ENCODE data around the gene ZNF518A. TPM values are rescaled to one million over a fixed set of nuclear protein-coding genes. Genes with fewer than 3 reads are reported as not detected.

ZNF518A gene
- polyA plus RNA-seq, 2 of the 4 experiments (the other 2 are of a cell fraction): 7.3 to 28.9 TPM

DNA sequence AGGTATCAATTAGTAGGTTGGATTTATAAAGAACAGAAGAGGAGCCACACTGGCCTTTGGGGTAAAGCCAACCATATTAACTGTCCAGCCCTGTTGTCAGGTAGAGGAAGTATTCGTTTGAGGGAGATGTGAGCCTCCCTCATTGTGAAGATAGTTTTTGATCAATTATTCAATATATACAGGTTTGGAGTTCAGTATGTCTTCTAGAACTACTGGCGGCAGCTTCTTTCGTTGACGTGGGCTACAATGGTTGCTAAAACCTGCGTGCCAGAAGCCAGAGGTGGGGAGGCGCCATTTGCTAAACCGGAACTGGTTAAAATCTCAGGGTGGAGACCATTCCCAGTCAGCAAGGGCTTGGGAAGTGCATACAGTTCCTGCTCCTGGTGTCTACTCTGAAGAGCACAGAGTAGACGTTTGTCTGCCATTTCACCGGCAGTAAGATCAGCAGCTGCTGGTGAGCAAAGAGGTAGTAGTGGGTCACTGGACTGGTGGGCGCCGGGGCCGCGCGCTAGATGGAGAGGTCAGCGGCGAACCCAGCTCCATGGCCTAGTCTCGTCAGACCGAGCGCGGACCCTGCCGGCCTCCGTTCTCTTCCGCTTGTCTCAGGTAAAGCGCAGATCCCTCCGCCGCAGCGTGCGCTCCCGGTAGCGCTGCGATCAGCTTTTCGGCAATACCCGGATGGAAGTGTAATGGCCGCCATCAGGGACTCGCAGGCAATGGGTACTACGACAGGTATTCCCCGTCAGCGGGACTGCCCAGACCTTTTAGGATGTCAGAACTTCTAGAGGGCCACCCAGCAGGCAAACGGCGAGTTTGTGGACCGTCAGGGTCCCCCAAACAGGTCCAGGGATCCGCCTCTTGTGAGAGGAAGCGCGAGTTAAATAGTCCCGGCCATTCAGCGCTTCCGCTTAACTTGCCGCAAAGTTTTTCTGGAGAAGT, at the start of gene ZNF518A (continued):
- TF ChIP-seq, protein P1, sequence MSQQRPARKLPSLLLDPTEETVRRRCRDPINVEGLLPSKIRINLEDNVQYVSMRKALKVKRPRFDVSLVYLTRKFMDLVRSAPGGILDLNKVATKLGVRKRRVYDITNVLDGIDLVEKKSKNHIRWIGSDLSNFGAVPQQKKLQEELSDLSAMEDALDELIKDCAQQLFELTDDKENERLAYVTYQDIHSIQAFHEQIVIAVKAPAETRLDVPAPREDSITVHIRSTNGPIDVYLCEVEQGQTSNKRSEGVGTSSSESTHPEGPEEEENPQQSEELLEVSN (IDR thresholded peaks at IDR 0.05; ENCODE audit: borderline replicate concordance, low read depth): peak; percentile 69
- TF ChIP-seq EHMT2 (IDR thresholded peaks at IDR 0.05; ENCODE audit: low read depth): peak; percentile 96
- peak; percentile 46 to 88; a peak in 4 of 5 replicates for TF ChIP-seq JUN (IDR thresholded peaks at IDR 0.05)
- TF ChIP-seq SREBF2 (IDR thresholded peaks at IDR 0.05): no peak
- no peak for TF ChIP-seq HMGXB4 (CRISPR knock-in tag; IDR thresholded peaks at IDR 0.05; ENCODE audit: borderline replicate concordance)

GRCh38 chr10:96082153-96082552, 47.9 kb upstream of the ZNF518A start:
- no peak for ATAC-seq
- CTCF ChIA-PET: interaction anchor here (0.6 to 1.3 kb wide), 2 partner anchors 11 to 74 kb away, joined by 3 to 4 read pairs; no protein-coding TSS in a partner anchor
- TF ChIP-seq HMGXB4 (CRISPR knock-in tag; IDR thresholded peaks at IDR 0.05; ENCODE audit: borderline replicate concordance): no peak
- no peak for TF ChIP-seq MYC (IDR thresholded peaks at IDR 0.05; ENCODE audit: borderline replicate concordance, low read length)
- no peak for TF ChIP-seq TP53 (CRISPR knock-in tag; IDR thresholded peaks at IDR 0.05)
- no peak for DNase-seq (ENCODE audit: low read depth in 1 of 2, low spot score in 1 of 2)
- Histone ChIP-seq H3K27ac (no peak overlapping the region), H3K4me3 (no peak overlapping the region), H3K4me1 (no peaks in the 10 kb centered on the region), H3K9me3 (no peaks in the 10 kb centered on the region), H3K4me2 (no peak overlapping the region)
- 70% methylated on average over 2 of the region's 2 CpGs for WGBS (ENCODE audit: missing lambda C conversion rate)
- POLR2A ChIA-PET: interaction anchor here (2.3 kb wide), 1 partner anchor 48 kb away, joined by 12 read pairs; the partner anchor contains the start of gene ZNF518A
- no peak for FAIRE-seq

DNA sequence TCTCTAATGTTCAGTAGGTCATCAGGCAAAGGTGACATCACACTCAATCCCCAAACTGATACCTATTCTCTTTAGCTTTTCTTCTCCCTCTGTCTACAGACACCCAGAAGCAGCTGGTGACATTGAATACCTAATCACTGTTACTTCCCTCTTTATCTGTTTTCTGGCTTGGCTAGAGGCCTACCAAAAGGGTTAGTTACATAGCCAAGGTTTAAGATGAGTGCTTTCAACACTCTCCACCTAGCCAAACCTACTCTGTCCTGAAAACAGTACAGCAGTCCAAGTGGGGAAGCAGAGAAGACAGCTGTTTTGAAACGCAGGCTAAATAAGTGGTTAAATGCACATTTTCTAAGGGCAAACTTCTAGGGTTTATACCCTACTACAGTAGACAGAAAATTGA, 47.3 kb upstream of the ZNF518A start:
- 50% methylated on average over 1 of the region's 1 CpG for WGBS (ENCODE audit: missing lambda C conversion rate)
- Histone ChIP-seq H3K4me2 (no peak overlapping the region), H3K4me1 (no peaks in the 10 kb centered on the region), H3K27ac (no peak overlapping the region), H3K4me3 (no peak overlapping the region), H3K9me3 (no peaks in the 10 kb centered on the region)
- FAIRE-seq (no peak), DNase-seq (ENCODE audit: low read depth in 1 of 2, low spot score in 1 of 2) (no peak), ATAC-seq (no peak)
- POLR2A ChIA-PET: interaction anchor here (2.3 kb wide), 1 partner anchor 47 kb away, joined by 12 read pairs; the partner anchor contains the start of gene ZNF518A
- TF ChIP-seq CTCF (IDR thresholded peaks at IDR 0.05) (no peak), FOSL2 (IDR thresholded peaks at IDR 0.05) (no peak), FOSL2 (CRISPR knock-in tag; IDR thresholded peaks at IDR 0.05) (no peak), JUNB (IDR thresholded peaks at IDR 0.05) (no peak), ELK1 (IDR thresholded peaks at IDR 0.05; ENCODE audit: low read depth, low read length) (no peak), BCL3 (IDR thresholded peaks at IDR 0.05) (no peak), KDM5A (IDR thresholded peaks at IDR 0.05) (no peak), NFE2L2 (conservative IDR thresholded peaks at IDR 0.05; ENCODE audit: low read length) (no peak), EHMT2 (IDR thresholded peaks at IDR 0.05; ENCODE audit: low read depth) (no peak), POLR2AphosphoS2 (conservative IDR thresholded peaks at IDR 0.05; ENCODE audit: low read length) (no peak), TFCP2L1 (CRISPR knock-in tag; IDR thresholded peaks at IDR 0.05) (no peak), ZSCAN20 (CRISPR knock-in tag; IDR thresholded peaks at IDR 0.05) (no peak), SMC3 (IDR thresholded peaks at IDR 0.05) (no peak), CBX2 (IDR thresholded peaks at IDR 0.05; ENCODE audit: borderline replicate concordance, low read depth) (no peak), TP53 (CRISPR knock-in tag; IDR thresholded peaks at IDR 0.05) (no peak), HES2 (IDR thresholded peaks at IDR 0.05) (no peak)
- TF ChIP-seq, protein P2, sequence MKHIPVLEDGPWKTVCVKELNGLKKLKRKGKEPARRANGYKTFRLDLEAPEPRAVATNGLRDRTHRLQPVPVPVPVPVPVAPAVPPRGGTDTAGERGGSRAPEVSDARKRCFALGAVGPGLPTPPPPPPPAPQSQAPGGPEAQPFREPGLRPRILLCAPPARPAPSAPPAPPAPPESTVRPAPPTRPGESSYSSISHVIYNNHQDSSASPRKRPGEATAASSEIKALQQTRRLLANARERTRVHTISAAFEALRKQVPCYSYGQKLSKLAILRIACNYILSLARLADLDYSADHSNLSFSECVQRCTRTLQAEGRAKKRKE (CRISPR knock-in tag; IDR thresholded peaks at IDR 0.05; ENCODE audit: low read depth): no peak
- CTCF ChIA-PET: interaction anchor here (1.0 to 1.3 kb wide), 2 partner anchors 74 to 147 kb away, joined by 3 read pairs; no protein-coding TSS in a partner anchor

All from A549 (cell line).